ENCODE measurements around the gene GFRA4.

- TF ChIP-seq CTCF (IDR thresholded peaks at IDR 0.05): no peak
- no peak for TF ChIP-seq NFYB (CRISPR knock-in tag; conservative IDR thresholded peaks at IDR 0.05; ENCODE audit: low read depth)
- TF ChIP-seq ZNF121 (CRISPR knock-in tag; IDR thresholded peaks at IDR 0.05): no peak
- TF ChIP-seq ZNF317 (CRISPR knock-in tag; IDR thresholded peaks at IDR 0.05; ENCODE audit: borderline replicate concordance, low read depth): no peak
- TF ChIP-seq CREB1 (CRISPR knock-in tag; IDR thresholded peaks at IDR 0.05): no peak
- no peak for TF ChIP-seq TP53 (CRISPR knock-in tag; IDR thresholded peaks at IDR 0.05)
- no peak for TF ChIP-seq MXD4 (CRISPR knock-in tag; IDR thresholded peaks at IDR 0.05; ENCODE audit: borderline replicate concordance)
- TF ChIP-seq IRF2 (CRISPR knock-in tag; IDR thresholded peaks at IDR 0.05; ENCODE audit: borderline replicate concordance, low read depth): no peak
- no peak for TF ChIP-seq TEAD4 (CRISPR knock-in tag; IDR thresholded peaks at IDR 0.05)
- no peak for TF ChIP-seq RELA (CRISPR knock-in tag; IDR thresholded peaks at IDR 0.05; ENCODE audit: borderline replicate concordance)
These were observed 31.7 kb downstream of the GFRA4 start for GRCh38 chr20:3631534-3631933.

All from WTC11 (cell line).